GM12864 (cell line): ENCODE data around the gene CHD1L.

Experiments
- DNase-seq: peaks from one replicate; pipeline ENCODE4 v3.0.0-alpha.2; 2011; ENCODE audit warnings: low read depth
- H3K4me3 ChIP-seq: 2 replicates; pipeline ENCODE4 v1.5.1; 2011; ENCODE audit warnings: mild to moderate bottlenecking, low read depth, low read length, control low read depth
- CTCF ChIP-seq: IDR thresholded peaks from 2 replicates; pipeline ENCODE4 v1.5.1; 2011; ENCODE audit warnings: low read depth, mild to moderate bottlenecking, moderate library complexity, low read length, control low read depth, inconsistent platforms; ENCODE audit errors: missing control alignments

The CHD1L gene

DNA sequence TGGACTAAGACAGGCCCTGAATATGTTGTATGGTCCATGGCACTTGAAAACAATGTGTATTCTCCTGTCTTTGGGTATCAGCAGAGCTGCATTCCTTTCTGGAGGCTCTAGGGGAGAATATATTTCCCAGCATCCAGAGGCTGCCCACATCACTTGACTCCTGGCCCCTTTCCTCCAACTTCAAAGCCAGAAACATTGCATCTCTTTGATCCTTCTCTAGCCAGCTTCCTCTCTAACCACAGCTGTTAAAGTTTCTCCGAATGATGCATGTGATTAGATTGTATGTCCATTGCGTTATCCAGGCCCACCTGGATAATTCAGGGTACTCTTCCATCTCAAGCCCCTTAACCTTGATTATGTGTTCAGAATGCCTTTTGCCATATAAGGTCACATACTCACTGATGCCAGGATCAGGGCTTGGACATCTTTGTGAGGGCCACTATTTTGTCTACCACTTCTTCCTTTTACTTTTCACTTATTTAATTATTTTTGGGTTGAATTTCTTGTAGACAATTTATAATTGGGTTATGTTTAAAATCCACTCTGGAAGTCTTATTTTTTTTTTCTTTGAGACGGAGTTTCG lies 5.3 kb downstream of the CHD1L start:
- no peak for DNase-seq
- TF ChIP-seq CTCF, result no peak
- no peak overlapping the region for H3K4me3 ChIP-seq

DNA sequence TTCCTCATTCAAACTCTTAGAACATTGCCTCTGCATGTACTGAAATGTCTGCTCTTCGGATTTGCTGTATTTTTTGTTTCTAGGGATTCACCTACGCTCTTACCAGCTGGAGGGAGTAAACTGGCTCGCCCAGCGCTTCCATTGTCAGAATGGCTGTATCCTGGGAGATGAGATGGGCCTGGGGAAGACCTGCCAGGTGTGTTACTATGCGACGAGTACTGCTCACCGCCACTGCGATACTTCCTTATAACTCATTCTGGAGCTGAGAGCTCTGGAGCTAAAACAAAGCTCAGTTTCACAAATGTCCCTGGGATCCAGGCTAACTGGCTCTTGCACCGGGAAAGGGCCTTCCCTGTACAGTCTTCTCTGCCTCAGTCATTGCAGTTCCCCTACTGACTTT lies 10.1 kb downstream of the CHD1L start:
- DNase-seq, result no peak
- H3K4me3 ChIP-seq, result no peak overlapping the region
- TF ChIP-seq CTCF, result no peak

DNA sequence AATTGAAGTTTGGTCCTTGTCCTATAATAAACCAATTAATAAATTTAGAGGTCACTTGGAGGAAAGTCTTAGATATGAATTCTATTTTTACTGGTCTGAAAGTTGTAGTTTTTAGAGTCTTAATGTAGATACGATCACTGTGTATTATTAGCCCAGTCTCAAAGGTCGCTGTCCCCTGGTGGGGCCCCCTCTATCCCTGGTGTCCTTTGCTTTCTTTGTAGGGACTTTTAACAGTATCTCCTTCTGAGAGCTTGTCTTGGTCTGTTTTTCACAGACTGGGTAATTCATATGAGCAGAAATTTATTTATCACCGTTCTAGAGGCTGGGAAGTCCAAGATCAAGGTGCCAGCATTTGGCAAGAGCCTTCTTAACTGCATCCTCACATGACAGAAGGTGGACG lies 18.5 kb downstream of the CHD1L start:
- no peak for DNase-seq
- no peak overlapping the region for H3K4me3 ChIP-seq
- no peak for TF ChIP-seq CTCF

DNA sequence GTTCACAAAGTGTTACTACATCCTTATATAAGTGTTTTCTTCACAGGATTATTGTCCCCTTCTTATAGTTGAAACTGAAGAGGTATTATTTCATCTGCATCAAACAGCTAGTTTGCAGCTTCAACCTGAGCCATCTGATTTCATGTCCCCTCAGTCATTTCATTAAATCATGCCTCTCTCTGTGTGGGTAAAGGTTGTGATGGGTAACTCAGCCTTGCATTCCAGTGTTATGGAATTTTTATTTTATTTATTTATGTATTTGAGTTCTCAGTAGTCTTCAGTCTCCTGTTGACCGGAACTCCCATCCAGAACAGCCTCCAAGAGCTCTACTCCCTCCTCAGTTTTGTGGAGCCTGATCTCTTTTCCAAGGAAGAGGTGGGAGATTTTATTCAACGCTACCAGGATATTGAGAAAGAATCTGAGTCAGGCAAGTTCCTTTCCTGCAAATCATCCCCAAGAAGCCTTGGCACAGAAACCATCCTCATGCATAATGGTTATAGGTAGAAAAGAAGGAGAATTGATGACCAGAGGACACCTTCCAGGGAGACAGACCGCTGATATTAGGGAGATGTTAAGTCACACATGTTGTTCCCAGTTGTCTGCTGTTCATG lies 21.8 kb downstream of the CHD1L start:
- no peak for DNase-seq
- no peak overlapping the region for H3K4me3 ChIP-seq
- TF ChIP-seq CTCF, result no peak

GRCh38 chr1:147266381-147266780 lies 23.9 kb downstream of the CHD1L start:
- no peak for TF ChIP-seq CTCF
- no peak for DNase-seq
- no peak overlapping the region for H3K4me3 ChIP-seq

DNA sequence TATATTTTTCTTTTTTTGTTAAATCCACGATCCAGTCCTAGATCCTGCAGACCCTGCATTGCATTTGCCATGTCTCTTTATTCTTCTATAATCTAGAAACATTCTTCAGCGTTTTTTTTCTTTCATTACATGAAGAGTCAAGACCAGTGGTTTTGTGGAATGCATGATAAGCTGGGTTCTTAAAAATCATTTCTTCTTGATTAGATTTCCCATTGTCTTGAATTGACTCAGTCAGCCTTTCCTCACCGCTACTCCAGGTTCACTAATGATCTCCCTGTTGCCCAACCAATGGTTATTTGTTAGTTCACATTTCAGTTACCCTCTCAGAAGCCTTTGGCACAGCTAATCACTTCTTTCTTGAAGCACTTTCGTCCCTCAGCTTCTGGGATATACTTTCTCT lies 25.2 kb downstream of the CHD1L start:
- no peak for DNase-seq
- TF ChIP-seq CTCF, result no peak
- H3K4me3 ChIP-seq, result no peak overlapping the region

DNA sequence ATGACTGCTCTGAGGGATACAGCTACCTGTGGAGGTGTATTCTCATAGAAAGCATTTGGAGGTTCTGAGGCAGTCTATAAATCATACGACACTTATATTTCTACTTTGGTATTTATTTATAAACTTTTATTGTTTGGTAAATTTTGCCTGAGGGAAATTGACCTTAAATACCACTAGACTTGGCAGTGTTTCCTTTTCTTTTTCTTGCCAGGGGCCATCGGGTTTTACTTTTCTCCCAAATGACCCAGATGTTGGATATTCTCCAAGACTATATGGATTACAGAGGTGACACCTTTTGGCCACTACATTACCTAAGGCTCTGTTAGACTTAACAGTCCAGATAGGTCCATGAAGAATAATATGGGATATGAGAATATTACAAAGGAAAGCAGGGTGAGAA lies 28.2 kb downstream of the CHD1L start:
- no peak overlapping the region for H3K4me3 ChIP-seq
- no peak for TF ChIP-seq CTCF
- DNase-seq, result no peak
